CD14-positive monocyte (primary cell): Measurements from ENCODE around the gene BCKDHB. TPM values are rescaled to one million over a fixed set of nuclear protein-coding genes. Genes with fewer than 3 reads are reported as not detected.
"Not testable (repeated sequence)": the region's sequence is repeated elsewhere in the genome, so short reads cannot be mapped to it uniquely, and the experiment has no call there.

Experiments used
- DNase-seq, 3 donors: peaks; one replicate each; pipeline ENCODE4 v3.0.0-alpha.2; 2011 to 2022
- H2AFZ ChIP-seq: 2 replicates; pipeline ENCODE4 v1.6.0; 2012; ENCODE audit warnings: mild to moderate bottlenecking, low read depth, low read length, inconsistent platforms; ENCODE audit not compliant: insufficient read depth, poor library complexity, severe bottlenecking
- H3K27ac ChIP-seq, 2 donors: 1 replicate in 1 of 2; 2 replicates in 1 of 2; pipeline ENCODE4 v1.5.1; 2012 to 2013; ENCODE audit warnings: low read length in 2 of 2, control low read depth in 1 of 2, inconsistent platforms in 1 of 2, low read depth in 1 of 2, mild to moderate bottlenecking in 1 of 2
- H3K27me3 ChIP-seq, 2 donors: one replicate each; pipeline versions ENCODE4 v1.6.0 to v1.6.1; 2011 to 2013; ENCODE audit warnings: low read length in 2 of 2; ENCODE audit not compliant: control insufficient read depth in 2 of 2, insufficient read depth in 2 of 2
- H3K36me3 ChIP-seq, 2 donors: replicated peaks in 1 of 2; 1 replicate in 1 of 2; 2 replicates in 1 of 2; pipeline versions ENCODE4 v1.5.1 to v1.6.1; 2012 to 2013; ENCODE audit warnings: low read length in 2 of 2, control low read depth in 1 of 2, inconsistent platforms in 1 of 2, mild to moderate bottlenecking in 1 of 2; ENCODE audit not compliant: insufficient read depth in 2 of 2, control insufficient read depth in 1 of 2
- H3K4me1 ChIP-seq, 2 donors: 1 replicate in 1 of 2; 2 replicates in 1 of 2; pipeline versions ENCODE4 v1.5.1 to v1.6.1; 2012 to 2013; ENCODE audit warnings: low read length in 2 of 2, control low read depth in 1 of 2, inconsistent platforms in 1 of 2, mild to moderate bottlenecking in 1 of 2, moderate library complexity in 1 of 2; ENCODE audit not compliant: insufficient read depth in 2 of 2, control insufficient read depth in 1 of 2
- H3K4me2 ChIP-seq: replicated peaks from 2 replicates; pipeline ENCODE3; 2012; ENCODE audit warnings: low read length, moderate library complexity, mild to moderate bottlenecking; ENCODE audit not compliant: poor library complexity, severe bottlenecking; ENCODE audit errors: extremely low read depth
- H3K4me3 ChIP-seq, 3 experiments: fragments of 200-600 bp in 1 of 3; sonication (generic) in 1 of 3; replicated peaks in 1 of 3; 1 replicate in 2 of 3; 2 replicates in 1 of 3; pipeline ENCODE4 v1.5.1; 2011 to 2013; ENCODE audit warnings: low read length in 3 of 3, mild to moderate bottlenecking in 3 of 3, control low read depth in 2 of 3, low read depth in 2 of 3, inconsistent platforms in 1 of 3, moderate library complexity in 1 of 3
- H3K79me2 ChIP-seq: 2 replicates; pipeline ENCODE4 v1.6.0; 2012; ENCODE audit warnings: mild to moderate bottlenecking, control low read depth, inconsistent platforms, low read length, moderate library complexity; ENCODE audit not compliant: insufficient read depth
- H3K9ac ChIP-seq: 2 replicates; pipeline ENCODE4 v1.6.0; 2017; ENCODE audit warnings: low read length, mild to moderate bottlenecking; ENCODE audit not compliant: insufficient read depth, poor library complexity, severe bottlenecking
- H3K9me3 ChIP-seq, 2 donors: replicated peaks in 1 of 2; 1 replicate in 1 of 2; 2 replicates in 1 of 2; pipeline versions ENCODE4 v1.5.1 to v1.6.1; 2012 to 2013; ENCODE audit warnings: low read length in 2 of 2, control low read depth in 1 of 2; ENCODE audit not compliant: control insufficient read depth in 1 of 2, insufficient read depth in 1 of 2
- H4K20me1 ChIP-seq: 2 replicates; pipeline ENCODE4 v1.6.0; 2012; ENCODE audit warnings: mild to moderate bottlenecking, low read length, control low read depth, moderate library complexity; ENCODE audit not compliant: insufficient read depth
- H3K27ac Mint-ChIP-seq, 7 donors: one replicate each; pipeline ENCODE4 v1.8.0; 2020; ENCODE audit warnings: mild to moderate bottlenecking in 7 of 7, mixed read lengths in 7 of 7, moderate library complexity in 6 of 7, inconsistent platforms in 2 of 7
- H3K27me3 Mint-ChIP-seq, 3 donors: one replicate each; pipeline ENCODE4 v1.8.0; 2021 to 2022; ENCODE audit warnings: low read depth in 3 of 3, mild to moderate bottlenecking in 3 of 3, mixed read lengths in 3 of 3, moderate library complexity in 3 of 3, inconsistent platforms in 1 of 3
- H3K36me3 Mint-ChIP-seq, 2 donors: one replicate each; pipeline ENCODE4 v1.8.0; 2020; ENCODE audit warnings: mixed read lengths in 2 of 2, inconsistent platforms in 1 of 2, mild to moderate bottlenecking in 1 of 2
- H3K4me1 Mint-ChIP-seq: one replicate; pipeline ENCODE4 v1.8.0; 2020; ENCODE audit warnings: mild to moderate bottlenecking, mixed read lengths
- H3K4me3 Mint-ChIP-seq, 2 donors: one replicate each; pipeline ENCODE4 v1.8.0; 2020; ENCODE audit warnings: mild to moderate bottlenecking in 2 of 2, mixed read lengths in 2 of 2, moderate library complexity in 1 of 2
- H3K9me3 Mint-ChIP-seq, 7 donors: one replicate each; pipeline ENCODE4 v1.8.0; 2020 to 2022; ENCODE audit warnings: mixed read lengths in 7 of 7, mild to moderate bottlenecking in 6 of 7, moderate library complexity in 6 of 7, inconsistent platforms in 2 of 7
- CTCF ChIP-seq: fragments of 200-600 bp; IDR thresholded peaks from one replicate; pipeline ENCODE4 v1.8.0; 2022; ENCODE audit warnings: antibody characterized with exemption, mild to moderate bottlenecking
- WGBS: methylation state at CpG from one replicate; pipeline ENCODE4 v1.1.5; 2013; ENCODE audit warnings: missing lambda C conversion rate; ENCODE audit not compliant: insufficient coverage; 5-methylcytosine and 5-hydroxymethylcytosine counted together
- intact Hi-C, 2 donors: fragments of 100-400 bp; cut with micrococcal nuclease; formaldehyde crosslinking; loops; one replicate each; pipeline versions ENCODE4 v1.15.0 to v1.15.1; 2023
- polyA plus RNA-seq, 3 donors: library from polyadenylated mRNA; depleted of rRNA in 1 of 3; unstranded in 2 of 3; stranded (reverse) in 1 of 3; fragments of 300-500 nt in 2 of 3; fragments of >200 nt in 1 of 3; fragmentation: Illumina TruSeq in 2 of 3; gene quantifications; 1 replicate in 2 of 3; 2 replicates in 1 of 3; pipeline ENCODE4 v1.2.3, GENCODE V29; 2012 to 2021

The BCKDHB gene
- polyA plus RNA-seq, 3 donors = 1.8 to 4.6 (median 4.0) TPM

GRCh38 chr6:80070431-80070830, 36.0 kb upstream of the BCKDHB start:
- H3K27ac Mint-ChIP-seq, intact Hi-C loops, H4K20me1 ChIP-seq, H3K36me3 Mint-ChIP-seq, H3K4me3 ChIP-seq, H3K4me1 ChIP-seq, H3K4me2 ChIP-seq, H2AFZ ChIP-seq, H3K27me3 Mint-ChIP-seq, H3K4me1 Mint-ChIP-seq, H3K4me3 Mint-ChIP-seq, H3K36me3 ChIP-seq, H3K27ac ChIP-seq, DNase-seq, H3K79me2 ChIP-seq, H3K9me3 ChIP-seq, H3K27me3 ChIP-seq, H3K9ac ChIP-seq: not testable (repeated sequence)
- peaks cover 0 to 16% (median 12%) of the 10 kb centered on the region in 7 donors for H3K9me3 Mint-ChIP-seq
- 83% methylated on average over 9 of the region's 19 CpGs for WGBS

- H3K36me3 Mint-ChIP-seq = no peaks in the 10 kb centered on the region
- H4K20me1 ChIP-seq = no peaks in the 10 kb centered on the region
- H3K27ac Mint-ChIP-seq = no peak overlapping the region
- H3K79me2 ChIP-seq = no peaks in the 10 kb centered on the region
- TF ChIP-seq CTCF = no peak
- H3K27me3 ChIP-seq = peaks cover 0 to 2% of the 10 kb centered on the region in 2 donors
- no peak overlapping the region for H3K4me3 ChIP-seq
- no peak overlapping the region for H3K27ac ChIP-seq
- H3K9me3 ChIP-seq = peaks cover 0 to 6% of the 10 kb centered on the region in 2 donors
- no peak for DNase-seq
- H3K9me3 Mint-ChIP-seq = peaks cover 0 to 14% (median 9%) of the 10 kb centered on the region in 7 donors
- no peak overlapping the region for H3K4me3 Mint-ChIP-seq
- H3K9ac ChIP-seq = no peak overlapping the region
- H3K4me2 ChIP-seq = no peak overlapping the region
- no peak overlapping the region for H2AFZ ChIP-seq
- 60% methylated on average over 1 of the region's 1 CpG for WGBS
- no peaks in the 10 kb centered on the region for H3K36me3 ChIP-seq
- no peaks in the 10 kb centered on the region for H3K4me1 Mint-ChIP-seq
- H3K27me3 Mint-ChIP-seq = peaks cover 4 to 8% (median 5%) of the 10 kb centered on the region in 3 donors
- no peaks in the 10 kb centered on the region for H3K4me1 ChIP-seq
- intact Hi-C loops = no loop called here
These were observed 29.4 kb upstream of the BCKDHB start for GRCh38 chr6:80077067-80077466.
